Lower leg skin (tissue), 4 donors: ENCODE measurements around the gene CARD14. TPM values are rescaled to one million over a fixed set of nuclear protein-coding genes. Genes with fewer than 3 reads are reported as not detected.

Source experiments
- DNase-seq, 2 donors: peaks; one replicate each; pipeline ENCODE4 v3.0.0-alpha.2; 2019; ENCODE audit warnings: low spot score in 2 of 2
- H3K4me3 ChIP-seq: fragments of 200-600 bp; sonication (generic); 2 replicates; pipeline ENCODE4 v1.5.1; 2017; ENCODE audit warnings: mild to moderate bottlenecking, low read depth; ENCODE audit not compliant: poor library complexity, severe bottlenecking
- POLR2A ChIP-seq, 2 donors: fragments of 450-650 bp; IDR thresholded peaks; one replicate each; pipeline ENCODE4 v1.6.1; 2016 to 2017; ENCODE audit warnings: antibody characterized with exemption in 2 of 2, mild to moderate bottlenecking in 1 of 2, moderate library complexity in 1 of 2
- WGBS, 2 donors: methylation state at CpG; one replicate each; pipeline ENCODE4 v1.1.5; 2018; 5-methylcytosine and 5-hydroxymethylcytosine counted together
- intact Hi-C: fragments of 100-400 bp; cut with DNase I; formaldehyde crosslinking; loops from one replicate; pipeline ENCODE4 v1.15.0; 2023; ENCODE audit warnings: low total_unique reads
- total RNA-seq, 4 donors: library from RNA; depleted of rRNA; stranded (reverse); fragments of >200 nt; gene quantifications; one replicate each; pipeline ENCODE4 v1.1.0, GENCODE V29; 2016
- TF ChIP-seq, protein P1 (sequence below), 3 donors: fragments of 450-650 bp; IDR thresholded peaks; one replicate each; pipeline ENCODE4 v1.5.1; 2016; ENCODE audit warnings: antibody characterized with exemption in 3 of 3, mild to moderate bottlenecking in 3 of 3, moderate library complexity in 2 of 3

CARD14 gene
- total RNA-seq, 4 donors from 2014 or later = 52.3 to 73.2 (median 57.5) TPM

DNA sequence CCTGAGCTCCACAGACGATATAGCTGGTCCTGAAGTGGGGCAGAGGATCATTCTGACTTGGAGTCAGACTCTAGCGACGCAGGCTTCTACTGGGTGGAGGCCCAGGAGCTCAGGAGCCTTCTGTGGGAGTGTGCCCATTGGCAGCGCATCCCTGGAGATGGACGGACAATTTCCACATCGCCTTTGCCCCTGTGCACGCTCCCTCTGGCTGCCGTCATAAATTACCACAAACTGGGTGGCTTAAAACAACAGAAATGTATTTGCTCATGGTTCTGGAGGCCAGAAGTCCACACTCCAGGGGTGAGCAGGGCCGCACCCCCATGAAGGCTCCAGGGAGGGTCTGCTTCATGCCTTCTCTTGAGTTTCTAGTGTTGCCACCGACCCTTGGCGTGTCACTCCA lies 6.9 kb downstream of the CARD14 start:
- intact Hi-C loops = no loop called here
- 89 to 94% methylated on average over 11 of the region's 11 CpGs for WGBS, 2 donors
- no peak overlapping the region for H3K4me3 ChIP-seq
- TF ChIP-seq, protein P1, sequence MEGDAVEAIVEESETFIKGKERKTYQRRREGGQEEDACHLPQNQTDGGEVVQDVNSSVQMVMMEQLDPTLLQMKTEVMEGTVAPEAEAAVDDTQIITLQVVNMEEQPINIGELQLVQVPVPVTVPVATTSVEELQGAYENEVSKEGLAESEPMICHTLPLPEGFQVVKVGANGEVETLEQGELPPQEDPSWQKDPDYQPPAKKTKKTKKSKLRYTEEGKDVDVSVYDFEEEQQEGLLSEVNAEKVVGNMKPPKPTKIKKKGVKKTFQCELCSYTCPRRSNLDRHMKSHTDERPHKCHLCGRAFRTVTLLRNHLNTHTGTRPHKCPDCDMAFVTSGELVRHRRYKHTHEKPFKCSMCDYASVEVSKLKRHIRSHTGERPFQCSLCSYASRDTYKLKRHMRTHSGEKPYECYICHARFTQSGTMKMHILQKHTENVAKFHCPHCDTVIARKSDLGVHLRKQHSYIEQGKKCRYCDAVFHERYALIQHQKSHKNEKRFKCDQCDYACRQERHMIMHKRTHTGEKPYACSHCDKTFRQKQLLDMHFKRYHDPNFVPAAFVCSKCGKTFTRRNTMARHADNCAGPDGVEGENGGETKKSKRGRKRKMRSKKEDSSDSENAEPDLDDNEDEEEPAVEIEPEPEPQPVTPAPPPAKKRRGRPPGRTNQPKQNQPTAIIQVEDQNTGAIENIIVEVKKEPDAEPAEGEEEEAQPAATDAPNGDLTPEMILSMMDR (IDR thresholded peaks at IDR 0.05) = no peak
- TF ChIP-seq POLR2A (IDR thresholded peaks at IDR 0.05) = no peak
- DNase-seq = no peak

DNA sequence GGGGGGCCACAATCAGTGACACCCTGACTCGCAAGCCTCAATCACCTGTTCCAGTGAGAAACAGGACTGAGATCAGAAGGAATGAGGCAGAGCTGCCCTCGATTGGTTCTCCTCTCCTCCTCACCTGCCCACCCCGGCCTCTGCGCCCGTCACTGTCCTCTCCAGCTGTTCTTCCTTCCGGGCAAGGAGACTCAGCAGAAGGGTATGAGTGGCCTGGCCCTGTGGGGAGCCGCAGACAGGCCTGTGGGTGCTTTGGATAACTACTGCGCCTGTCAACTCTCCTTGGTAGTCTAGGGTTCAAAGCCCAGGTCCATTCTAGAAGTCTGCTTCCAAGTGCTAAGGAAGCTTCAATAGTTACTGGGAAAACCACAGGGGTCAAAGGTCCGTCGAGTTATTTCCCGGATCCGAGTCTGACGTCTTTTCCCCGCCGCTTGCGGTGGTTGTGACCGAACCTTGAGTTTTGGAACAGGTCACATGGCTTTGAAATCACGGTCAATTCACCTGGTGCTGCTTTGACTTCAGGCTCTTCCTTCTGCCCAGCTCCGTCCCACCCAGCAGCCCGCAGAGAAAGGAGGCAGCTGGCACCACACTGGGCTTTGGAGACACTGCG lies 8.3 kb downstream of the CARD14 start:
- no peak overlapping the region for H3K4me3 ChIP-seq
- 84 to 90% methylated on average over 21 of the region's 21 CpGs for WGBS, 2 donors
- TF ChIP-seq POLR2A (IDR thresholded peaks at IDR 0.05) = no peak
- TF ChIP-seq, protein P1 (IDR thresholded peaks at IDR 0.05) = no peak
- intact Hi-C loops = no loop called here
- DNase-seq = no peak

DNA sequence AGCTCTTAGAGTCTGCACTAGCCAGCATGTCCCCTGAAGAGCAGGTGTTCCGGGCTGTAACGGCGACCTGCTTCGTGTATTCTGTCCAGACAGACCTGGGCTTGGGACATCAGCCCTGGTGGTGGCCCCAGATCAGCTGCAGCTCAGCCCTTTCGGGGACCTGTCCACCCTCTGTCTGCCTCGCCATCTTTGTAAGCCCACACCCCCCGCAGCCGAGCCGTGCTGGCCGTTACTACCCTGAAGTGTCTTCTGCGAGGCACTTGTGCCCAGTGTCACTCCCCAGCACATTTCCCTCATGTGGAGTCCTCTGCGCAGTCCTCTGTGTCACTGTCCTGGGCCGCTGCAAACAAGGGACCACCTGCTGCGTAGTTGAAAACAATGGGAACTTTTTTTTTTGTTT lies 10.4 kb downstream of the CARD14 start:
- intact Hi-C loops = no loop called here
- no peak overlapping the region for H3K4me3 ChIP-seq
- no peak for DNase-seq
- WGBS, 2 donors = 85 to 86% methylated on average over 13 to 14 of the region's 14 CpGs
- TF ChIP-seq, protein P1 (IDR thresholded peaks at IDR 0.05) = no peak
- no peak for TF ChIP-seq POLR2A (IDR thresholded peaks at IDR 0.05)

DNA sequence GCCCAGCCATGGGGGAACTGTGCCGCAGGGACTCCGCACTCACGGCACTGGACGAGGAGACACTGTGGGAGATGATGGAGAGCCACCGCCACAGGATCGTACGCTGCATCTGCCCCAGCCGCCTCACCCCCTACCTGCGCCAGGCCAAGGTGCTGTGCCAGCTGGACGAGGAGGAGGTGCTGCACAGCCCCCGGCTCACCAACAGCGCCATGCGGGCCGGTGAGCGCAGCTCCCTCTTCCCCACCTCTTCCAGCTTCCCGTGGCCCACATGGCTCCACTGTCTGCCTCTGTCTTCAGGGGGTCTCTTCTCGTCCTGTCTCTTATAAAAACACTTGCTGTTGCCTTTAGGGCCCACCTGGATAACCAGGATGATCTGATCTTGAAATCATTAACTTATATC lies 11.6 kb downstream of the CARD14 start:
- no peak for DNase-seq

DNA sequence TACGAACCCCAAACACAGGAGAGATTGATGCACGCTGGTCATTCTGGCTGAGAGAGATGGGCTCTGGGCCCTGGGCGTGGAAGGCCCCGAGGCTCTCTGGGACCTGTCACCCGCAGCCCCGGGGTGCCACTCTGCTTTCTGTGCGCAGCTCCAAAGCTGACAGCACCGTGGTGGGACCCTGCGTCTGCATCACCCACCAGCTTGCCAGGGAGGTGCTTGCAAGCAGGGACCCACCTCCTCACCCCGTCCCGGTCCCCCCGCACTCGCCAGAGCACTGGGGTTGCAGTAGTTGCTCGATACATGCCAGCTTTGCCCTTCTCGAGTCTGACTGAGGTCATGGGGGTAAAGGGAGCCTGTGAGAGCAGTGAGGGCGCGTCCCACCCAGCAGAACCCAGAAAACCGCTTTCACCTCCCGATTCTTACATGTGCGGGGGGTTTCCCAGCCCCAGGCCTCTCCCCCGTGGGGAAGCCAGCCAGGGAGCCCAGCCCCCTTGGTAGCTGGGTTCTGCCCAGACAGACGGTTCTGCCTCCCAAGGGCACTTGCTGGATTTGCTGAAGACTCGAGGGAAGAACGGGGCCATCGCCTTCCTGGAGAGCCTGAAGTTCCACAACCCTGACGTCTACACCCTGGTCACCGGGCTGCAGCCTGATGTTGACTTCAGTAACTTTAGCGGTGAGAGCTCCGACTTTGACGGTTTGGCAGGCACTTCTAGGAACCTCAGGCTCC lies 12.5 kb downstream of the CARD14 start:
- no peak overlapping the region for H3K4me3 ChIP-seq
- intact Hi-C loops = no loop called here
- DNase-seq = no peak
- 87 to 89% methylated on average over 27 to 29 of the region's 30 CpGs for WGBS, 2 donors
- TF ChIP-seq, protein P1 (IDR thresholded peaks at IDR 0.05) = no peak
- no peak for TF ChIP-seq POLR2A (IDR thresholded peaks at IDR 0.05)

More for the DNA sequence above, 11.6 kb downstream of the CARD14 start:
- WGBS, 2 donors = 90 to 96% methylated on average over 17 of the region's 17 CpGs
- intact Hi-C loops = no loop called here
- H3K4me3 ChIP-seq = no peak overlapping the region
- TF ChIP-seq POLR2A (IDR thresholded peaks at IDR 0.05) = no peak

DNA sequence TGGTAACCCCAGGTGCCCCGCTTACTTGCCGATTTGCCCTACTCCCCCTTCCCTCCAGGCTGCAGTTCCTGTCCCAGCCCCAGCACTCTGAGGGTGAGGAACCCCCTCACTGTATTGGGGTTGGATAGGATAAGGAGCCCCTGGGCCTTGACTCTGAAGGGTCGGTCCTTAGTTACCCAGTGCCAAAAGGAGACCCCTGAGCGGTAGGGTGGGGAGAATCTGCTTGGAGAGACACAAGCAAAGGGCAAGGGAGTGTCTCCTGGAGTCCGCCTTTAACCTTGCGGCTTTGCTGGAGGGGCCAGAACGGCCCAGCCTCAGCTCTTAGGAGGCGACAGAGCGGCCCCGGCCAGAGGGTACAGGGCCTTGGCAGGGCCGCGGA lies 13.0 kb downstream of the CARD14 start:
- DNase-seq = no peak
- no peak for TF ChIP-seq POLR2A (IDR thresholded peaks at IDR 0.05)
- TF ChIP-seq, protein P1 (IDR thresholded peaks at IDR 0.05) = no peak
- intact Hi-C loops = no loop called here
- H3K4me3 ChIP-seq = no peak overlapping the region
- WGBS, 2 donors = 87 to 89% methylated on average over 12 of the region's 12 CpGs
